ENCODE data around the gene CD1B.
"Not testable (repeated sequence)": the region's sequence is repeated elsewhere in the genome, so short reads cannot be mapped to it uniquely, and the experiment has no call there.

The CD1B gene

GRCh38 chr1:158327481-158327880, 3.9 kb downstream of the CD1B start:
- DNase-seq: no peak

GRCh38 chr1:158324395-158324794, 6.9 kb downstream of the CD1B start:
- DNase-seq: no peak

GRCh38 chr1:158323866-158324265, 7.5 kb downstream of the CD1B start:
- no peak for DNase-seq

DNA sequence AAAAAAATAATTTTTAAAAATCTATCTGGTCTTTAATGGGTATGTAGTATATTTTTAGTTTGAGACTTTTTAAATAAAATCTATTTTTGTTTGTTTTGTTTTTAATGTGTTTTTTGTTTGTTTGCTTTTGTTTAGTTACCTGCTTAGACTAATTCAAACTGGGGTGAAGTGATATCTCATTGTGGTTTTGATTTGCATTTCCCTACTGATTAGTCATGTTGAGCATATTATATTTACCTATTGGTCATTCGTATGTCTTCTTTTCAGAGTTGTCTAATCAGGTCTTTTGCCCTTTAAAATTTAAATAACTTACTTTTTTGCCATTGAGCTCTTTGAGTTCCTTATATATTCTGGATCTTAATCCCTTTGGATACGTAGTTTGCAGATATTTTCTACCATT, 20.3 kb downstream of the CD1B start:
- DNase-seq: no peak

GRCh38 chr1:158310623-158311022, 20.7 kb downstream of the CD1B start:
- no peak for DNase-seq

- no peak for DNase-seq
These were observed 35.5 kb downstream of the CD1B start for GRCh38 chr1:158295791-158296190.

DNA sequence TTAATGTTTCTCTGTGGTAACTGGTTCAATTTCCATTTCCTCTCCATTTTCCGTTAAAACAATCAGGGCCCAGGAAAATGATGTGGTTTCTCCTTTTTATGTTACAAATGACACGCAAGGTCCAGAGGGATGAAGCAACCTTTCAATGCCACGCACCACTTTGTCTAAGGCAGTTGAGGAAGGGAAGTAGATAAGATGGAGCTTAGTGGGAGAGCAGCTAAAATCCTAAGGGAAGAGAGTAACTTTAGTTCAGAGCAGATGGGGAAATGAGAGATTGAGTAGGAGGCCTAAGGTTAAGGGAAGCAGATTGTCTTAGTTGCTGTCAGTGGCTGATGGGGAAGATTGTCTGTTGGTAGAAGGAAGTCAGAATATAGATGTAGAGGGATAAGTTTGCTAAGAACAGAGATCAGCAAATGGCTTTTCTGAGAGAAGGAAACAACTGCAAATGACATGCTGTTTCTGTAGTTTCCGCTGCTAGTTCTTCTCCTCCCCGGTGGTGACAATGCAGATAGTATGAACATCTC, 40.9 kb downstream of the CD1B start:
- no peak for DNase-seq

DNA sequence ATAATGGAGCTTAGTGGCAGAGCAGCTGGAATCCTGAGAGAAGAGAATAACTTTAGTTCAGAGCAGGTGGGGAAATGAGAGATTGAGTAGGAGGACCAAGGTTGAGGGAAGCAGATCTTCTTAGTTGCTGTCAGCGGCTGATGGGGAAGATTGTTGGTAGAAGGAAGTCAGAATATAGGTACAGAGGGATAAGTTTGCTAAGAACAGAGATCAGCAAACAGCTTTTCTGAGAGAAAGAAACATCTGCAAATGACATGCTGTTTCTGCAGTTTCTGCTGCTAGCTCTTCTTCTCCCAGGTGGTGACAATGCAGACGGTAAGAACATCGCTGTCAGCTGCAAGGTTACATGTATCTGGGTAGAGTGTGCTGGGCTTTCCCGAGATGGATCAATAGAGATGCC, 41.5 kb downstream of the CD1B start, which contains the start of gene CD1C:
CD1C (plus strand) TSS at position 113 of the 400 bp plus-strand sequence; CDS start at position 255, 142 bp downstream.
- DNase-seq: no peak

GRCh38 chr1:158286941-158287346, 44.4 kb downstream of the CD1B start:
- no peak for DNase-seq

DNA sequence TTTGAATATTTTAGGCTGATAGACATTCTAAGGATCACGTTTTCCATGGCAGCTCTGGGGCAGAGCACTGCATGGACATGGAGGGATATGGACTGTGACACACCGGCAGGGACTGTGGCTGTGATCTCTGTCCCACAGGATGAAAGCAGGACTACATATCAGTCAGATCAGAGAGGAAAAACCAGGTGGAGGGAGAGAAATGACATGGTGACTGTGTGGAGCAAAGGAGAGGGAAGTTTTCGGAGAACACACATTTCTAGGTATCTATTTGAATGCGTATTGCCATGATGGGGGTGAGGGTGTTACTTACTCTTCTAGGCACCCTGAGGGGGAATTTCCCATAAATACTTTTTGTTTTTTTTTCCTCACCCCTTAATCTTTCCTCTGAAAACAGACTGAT, 44.8 kb downstream of the CD1B start:
- no peak for DNase-seq

- DNase-seq: peak; percentile 18
These were observed 45.5 kb downstream of the CD1B start for GRCh38 chr1:158285756-158286241.

- DNase-seq: no peak
These were observed 47.4 kb downstream of the CD1B start for GRCh38 chr1:158283965-158284364.

DNA sequence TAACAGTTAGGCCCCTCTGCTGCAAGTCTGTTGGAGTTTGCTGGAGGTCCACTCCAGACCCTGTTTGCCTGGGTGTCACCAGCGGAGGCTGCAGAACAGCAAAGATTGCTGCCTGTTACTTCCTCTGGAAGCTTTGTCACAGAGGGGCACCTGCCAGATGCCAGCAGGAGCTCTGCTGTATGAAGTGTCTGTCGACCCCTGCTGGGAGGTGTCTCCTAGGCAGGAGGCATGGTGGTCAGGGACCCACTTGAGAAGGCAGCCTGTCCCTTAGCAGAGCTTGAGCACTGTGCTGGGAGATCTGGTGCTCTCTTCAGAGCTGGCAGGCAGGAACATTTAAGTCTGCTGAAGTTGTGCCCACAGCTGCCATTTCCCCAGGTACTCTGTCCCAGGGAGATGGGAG, 48.9 kb downstream of the CD1B start:
- not testable (repeated sequence) for DNase-seq
